NT2/D1 (cell line): ENCODE results near the gene MTG2.

Experiments
- YY1 ChIP-seq: IDR thresholded peaks from 2 replicates; pipeline ENCODE4 v1.6.1; 2011; ENCODE audit not compliant: insufficient read length, insufficient read depth
- ZNF274 ChIP-seq: IDR thresholded peaks from 2 replicates; pipeline ENCODE4 v1.6.1; 2011; ENCODE audit warnings: mild to moderate bottlenecking, low read depth, low read length

DNA sequence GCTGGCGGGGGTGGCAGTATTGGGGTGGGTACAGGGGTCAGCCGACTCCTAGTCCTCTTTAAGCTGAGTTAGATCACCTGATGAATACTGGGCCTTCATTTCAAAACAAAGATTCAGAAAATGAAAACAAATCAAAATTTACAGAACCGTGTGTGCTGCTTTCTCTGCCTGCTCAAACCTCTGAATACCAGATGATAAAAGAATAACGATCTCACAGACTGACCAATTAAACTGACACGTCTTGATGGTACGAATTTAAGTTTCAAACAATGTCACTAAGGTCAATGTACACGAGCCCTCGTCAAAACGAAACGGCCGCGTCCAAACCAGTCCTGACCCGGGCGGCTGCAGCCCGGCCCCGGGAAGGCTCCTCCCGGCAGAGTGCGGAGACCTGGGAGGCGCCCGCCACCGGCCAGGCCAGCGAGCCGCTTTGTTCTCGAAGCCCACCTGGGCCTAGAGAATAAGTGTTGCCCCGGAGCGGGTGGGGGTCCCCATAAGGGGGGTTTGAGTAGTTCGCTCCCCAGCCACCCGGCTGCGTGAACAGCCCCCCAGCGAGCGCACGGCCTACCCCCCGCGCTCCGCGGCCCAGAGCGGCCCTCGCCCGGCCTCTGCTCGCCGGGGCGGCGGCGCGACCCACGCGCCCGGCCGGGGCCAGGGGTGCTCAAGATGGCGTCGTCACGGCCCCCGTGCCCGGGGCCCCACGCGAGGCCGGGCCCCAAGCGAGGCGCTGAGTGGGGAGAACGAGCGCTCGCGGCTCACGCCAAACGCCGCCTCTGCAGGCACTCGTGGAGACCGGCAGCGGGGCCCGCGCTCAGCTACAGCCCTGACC lies 40.4 kb upstream of the MTG2 start:
- TF ChIP-seq ZNF274 (no peak), YY1 (no peak)
